B cell (primary cell): Measurements from ENCODE around the gene AUTS2. TPM values are rescaled to one million over a fixed set of nuclear protein-coding genes. Genes with fewer than 3 reads are reported as not detected.

Source experiments
- ATAC-seq: fragments of 200-7000 bp; cut with Tn5 transposase; one replicate; pipeline ENCODE4 v1.10.0; 2021; ENCODE audit warnings: low read depth, mild to moderate bottlenecking, moderate number of reproducible peaks, moderate library complexity
- CTCF ChIA-PET: fragments of 350-600 bp; sonication (Branson Sonifier 250); formaldehyde crosslinking; loops from one replicate; lab custom pipeline; 2021; ENCODE audit warnings: antibody characterized with exemption, inconsistent platforms; lab: Charles Lee
- POLR2A ChIA-PET: fragments of 350-600 bp; sonication (Branson Sonifier 250); formaldehyde crosslinking; loops from one replicate; lab custom pipeline; 2021; ENCODE audit warnings: antibody characterized with exemption; lab: Charles Lee
- DNase-seq: peaks from one replicate; pipeline ENCODE4 v3.0.0; 2013
- H2AFZ ChIP-seq: 2 replicates; pipeline ENCODE4 v1.6.1; 2012; ENCODE audit warnings: mild to moderate bottlenecking, low read depth, low read length; ENCODE audit not compliant: insufficient read depth, poor library complexity, severe bottlenecking
- H3K27ac ChIP-seq, 2 donors: 1 replicate in 1 of 2; 2 replicates in 1 of 2; pipeline ENCODE4 v1.5.1; 2012 to 2013; ENCODE audit warnings: low read length in 2 of 2, mild to moderate bottlenecking in 2 of 2, moderate library complexity in 1 of 2
- H3K27me3 ChIP-seq, 4 experiments: fragments of 200-600 bp in 1 of 4; sonication (generic) in 1 of 4; replicated peaks in 1 of 4; 1 replicate in 2 of 4; 2 replicates in 2 of 4; pipeline versions ENCODE4 v1.6.1 to v1.7.0; 2013 to 2016; ENCODE audit warnings: low read length in 3 of 4, mild to moderate bottlenecking in 2 of 4, mixed read lengths in 1 of 4, moderate library complexity in 1 of 4; ENCODE audit not compliant: insufficient read depth in 4 of 4, control insufficient read depth in 3 of 4; ENCODE audit errors: control extremely low read depth in 1 of 4
- H3K36me3 ChIP-seq, 2 experiments: replicated peaks in 1 of 2; 1 replicate in 1 of 2; 2 replicates in 1 of 2; pipeline versions ENCODE4 v1.6.1 to v1.7.1; 2013; ENCODE audit warnings: low read length in 1 of 2; ENCODE audit not compliant: insufficient read depth in 2 of 2, control insufficient read depth in 1 of 2; ENCODE audit errors: control extremely low read depth in 1 of 2, extremely low read depth in 1 of 2
- H3K4me1 ChIP-seq, 2 donors: fragments of 200-600 bp in 1 of 2; sonication (generic) in 1 of 2; 1 replicate in 1 of 2; 2 replicates in 1 of 2; pipeline versions ENCODE4 v1.5.1 to v1.6.1; 2013 to 2017; ENCODE audit warnings: low read length in 2 of 2; ENCODE audit not compliant: control insufficient read depth in 2 of 2, insufficient read depth in 2 of 2
- H3K4me2 ChIP-seq: replicated peaks from 2 replicates; pipeline ENCODE3; 2012; ENCODE audit warnings: mild to moderate bottlenecking, low read depth, low read length; ENCODE audit not compliant: poor library complexity, severe bottlenecking
- H3K4me3 ChIP-seq, 5 experiments: fragments of 200-600 bp in 1 of 5; sonication (generic) in 1 of 5; 1 replicate in 3 of 5; 2 replicates in 2 of 5; pipeline versions ENCODE4 v1.5.1 to v1.7.0; 2011 to 2016; ENCODE audit warnings: low read length in 4 of 5, mild to moderate bottlenecking in 4 of 5, low read depth in 2 of 5, control low read depth in 1 of 5, moderate library complexity in 1 of 5; ENCODE audit not compliant: insufficient read depth in 1 of 5; ENCODE audit errors: control extremely low read depth in 1 of 5, extremely low read depth in 1 of 5
- H3K79me2 ChIP-seq: fragments of 200-600 bp; sonication (generic); one replicate; pipeline ENCODE4 v1.6.0; 2016; ENCODE audit warnings: low read length; ENCODE audit not compliant: control insufficient read depth, insufficient read depth
- H3K9ac ChIP-seq: fragments of 200-600 bp; sonication (generic); 2 replicates; pipeline ENCODE4 v1.6.1; 2017; ENCODE audit warnings: mild to moderate bottlenecking, low read length, moderate library complexity
- H3K9me3 ChIP-seq, 3 donors: one replicate each; pipeline versions ENCODE4 v1.6.1 to v1.7.1; 2013; ENCODE audit warnings: low read length in 2 of 3; ENCODE audit not compliant: control insufficient read depth in 2 of 3, insufficient read depth in 1 of 3; ENCODE audit errors: control extremely low read depth in 1 of 3
- H4K20me1 ChIP-seq: 2 replicates; pipeline ENCODE4 v1.6.0; 2012; ENCODE audit warnings: mild to moderate bottlenecking, low read length; ENCODE audit not compliant: insufficient read depth, control insufficient read depth, poor library complexity, severe bottlenecking
- H3K27ac Mint-ChIP-seq: one replicate; pipeline ENCODE4 v1.8.0; 2021; ENCODE audit warnings: mixed read lengths
- H3K27me3 Mint-ChIP-seq: one replicate; pipeline ENCODE4 v1.8.0; 2021; ENCODE audit warnings: mixed read lengths
- H3K4me1 Mint-ChIP-seq: one replicate; pipeline ENCODE4 v1.8.0; 2021; ENCODE audit warnings: mixed read lengths
- H3K4me3 Mint-ChIP-seq: one replicate; pipeline ENCODE4 v1.8.0; 2021; ENCODE audit warnings: mixed read lengths
- H3K9me3 Mint-ChIP-seq: one replicate; pipeline ENCODE4 v1.8.0; 2022; ENCODE audit warnings: mixed read lengths; ENCODE audit not compliant: insufficient read depth
- CTCF ChIP-seq: fragments of 200-600 bp; IDR thresholded peaks from one replicate; pipeline ENCODE4 v1.8.0; 2022; ENCODE audit warnings: antibody characterized with exemption, mild to moderate bottlenecking
- EZH2 ChIP-seq: IDR thresholded peaks from 2 replicates; pipeline ENCODE4 v1.6.1; 2012; ENCODE audit warnings: borderline replicate concordance, low read depth, mild to moderate bottlenecking, moderate library complexity, low read length; ENCODE audit not compliant: insufficient read depth, poor library complexity, severe bottlenecking
- whole genome bisulfite sequencing: methylation state at CpG from one replicate; pipeline ENCODE4 v1.1.5; 2013; ENCODE audit warnings: missing lambda C conversion rate; ENCODE audit not compliant: insufficient coverage; 5-methylcytosine and 5-hydroxymethylcytosine counted together
- intact Hi-C: fragments of 100-400 bp; cut with micrococcal nuclease; formaldehyde crosslinking; loops from one replicate; pipeline ENCODE4 v1.10.0; 2022
- polyA plus RNA-seq: library from polyadenylated mRNA; depleted of rRNA; stranded (reverse); fragments of >200 nt; gene quantifications from 2 replicates; pipeline ENCODE4 v1.2.3, GENCODE V29; 2012
- total RNA-seq, 2 donors: library from RNA; stranded (reverse); fragments of 120-200 nt in 1 of 2; gene quantifications; 1 replicate in 1 of 2; 2 replicates in 1 of 2; pipeline versions ENCODE4 v1.2.3 to v1.2.4, GENCODE V29; 2013 to 2022

Gene AUTS2
- total and polyA plus RNA-seq, 2 donors (not counting 1 experiment from before 2014, with no cell fraction given), result 22.3 to 35.0 TPM

- intact Hi-C loops, result no loop called here
- H3K9ac ChIP-seq, result no peak overlapping the region
- Mint-ChIP-seq H3K4me3 (no peak overlapping the region), H3K27me3 (no peaks in the 10 kb centered on the region), H3K4me1 (peaks cover 7% of the 10 kb centered on the region), H3K27ac (no peak overlapping the region), H3K9me3 (no peaks in the 10 kb centered on the region)
- ChIA-PET CTCF (interaction anchor here (0.6 to 1.6 kb wide), 5 partner anchors 12 to 655 kb away, joined by 3 to 10 read pairs (median 3); no protein-coding TSS in a partner anchor), POLR2A (no interaction called here)
- no peak for TF ChIP-seq CTCF
- TF ChIP-seq EZH2, result no peak
- H4K20me1 ChIP-seq, result peaks cover 5% of the 10 kb centered on the region
- H3K27me3 ChIP-seq, result no peaks in the 10 kb centered on the region
- no peak for ATAC-seq
- no peaks in the 10 kb centered on the region for H3K36me3 ChIP-seq
- no peak for DNase-seq
- H3K4me3 ChIP-seq, result no peak overlapping the region
- no peak overlapping the region for H3K27ac ChIP-seq
- H3K4me2 ChIP-seq, result no peak overlapping the region
- 33% methylated on average over 1 of the region's 3 CpGs for WGBS
- H2AFZ ChIP-seq, result no peak overlapping the region
- no peaks in the 10 kb centered on the region for H3K9me3 ChIP-seq
- peaks cover 13% of the 10 kb centered on the region for H3K79me2 ChIP-seq
- peaks cover 0 to 4% of the 10 kb centered on the region in 2 donors for H3K4me1 ChIP-seq
Observed at GRCh38 chr7:70043015-70043538, 444.8 kb downstream of the AUTS2 start.

GRCh38 chr7:70044064-70044463 is 445.8 kb downstream of the AUTS2 start:
- Histone ChIP-seq H2AFZ (no peak overlapping the region), H3K9ac (no peak overlapping the region), H4K20me1 (peaks cover 5% of the 10 kb centered on the region), H3K9me3 (no peaks in the 10 kb centered on the region), H3K4me1 (peaks cover 0 to 5% of the 10 kb centered on the region in 2 donors), H3K4me3 (no peak overlapping the region), H3K27ac (no peak overlapping the region), H3K79me2 (peaks cover 13% of the 10 kb centered on the region), H3K27me3 (no peaks in the 10 kb centered on the region), H3K36me3 (no peaks in the 10 kb centered on the region), H3K4me2 (no peak overlapping the region)
- DNase-seq (no peak), ATAC-seq (no peak)
- ChIA-PET POLR2A (no interaction called here), CTCF (no interaction called here)
- Mint-ChIP-seq H3K9me3 (no peaks in the 10 kb centered on the region), H3K4me1 (peaks cover 8% of the 10 kb centered on the region), H3K27ac (no peak overlapping the region), H3K27me3 (no peaks in the 10 kb centered on the region), H3K4me3 (no peak overlapping the region)
- WGBS, result no CpG with 5 or more reads among the region's 1 CpG
- intact Hi-C loops, result no loop called here
- TF ChIP-seq CTCF, result no peak
- TF ChIP-seq EZH2, result no peak
